GM21447 (cell line): ENCODE measurements around the gene RUNX2.
"Not testable (repeated sequence)": the region's sequence is repeated elsewhere in the genome, so short reads cannot be mapped to it uniquely, and the experiment has no call there.

ENCODE experiments used
- ATAC-seq: cut with Tn5 transposase; IDR thresholded peaks from one replicate; pipeline ENCODE4 v1.9.1; 2021; ENCODE audit not compliant: unreplicated experiment

Gene RUNX2

GRCh38 chr6:45327956-45328522 is at the start of gene RUNX2:
Gene RUNX2 (plus strand): TSS chr6:45328330. CDS start chr6:45328727, 397 bp downstream.
- ATAC-seq, result no peak

DNA sequence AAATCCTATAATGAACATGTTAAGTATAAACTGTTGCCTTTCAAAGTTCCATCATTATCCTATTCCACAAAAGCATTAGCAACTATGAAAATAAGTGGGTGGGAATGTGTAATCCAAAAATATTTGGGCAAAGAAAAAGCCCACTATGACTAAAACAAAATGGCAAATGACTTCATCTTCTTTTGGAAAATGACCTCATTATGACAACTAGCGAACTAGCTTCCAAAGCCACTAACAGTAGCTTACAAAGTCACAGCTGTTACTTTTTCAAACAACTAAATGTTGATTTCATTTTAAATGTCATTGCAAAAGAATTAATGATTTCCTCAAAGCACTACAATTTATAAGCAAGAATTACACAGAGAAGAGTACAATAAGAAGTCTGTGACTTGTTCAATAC is 49.8 kb upstream of the RUNX2 start:
- no peak for ATAC-seq

DNA sequence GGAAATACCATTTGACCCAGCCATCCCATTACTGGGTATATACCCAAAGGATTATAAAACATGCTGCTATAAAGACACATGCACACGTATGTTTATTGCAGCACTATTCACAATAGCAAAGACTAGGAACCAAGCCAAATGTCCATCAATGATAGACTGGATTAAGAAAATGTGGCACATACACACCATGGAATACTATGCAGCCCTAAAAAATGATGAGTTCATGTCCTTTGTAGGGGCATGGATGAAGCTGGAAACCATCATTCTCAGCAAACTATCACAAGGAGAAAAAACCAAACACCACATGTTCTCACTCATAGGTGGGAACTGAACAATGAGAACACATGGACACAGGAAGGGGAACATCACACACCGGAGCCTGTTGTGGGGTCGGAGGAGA is 41.4 kb upstream of the RUNX2 start:
- ATAC-seq, result not testable (repeated sequence)

GRCh38 chr6:45289751-45290514 is 38.2 kb upstream of the RUNX2 start:
- ATAC-seq, result no peak

- no peak for ATAC-seq
These were observed 34.8 kb upstream of the RUNX2 start for GRCh38 chr6:45293306-45293705.

GRCh38 chr6:45294065-45294701 is 33.9 kb upstream of the RUNX2 start:
- not testable (repeated sequence) for ATAC-seq

GRCh38 chr6:45297320-45297719 is 30.8 kb upstream of the RUNX2 start:
- no peak for ATAC-seq

GRCh38 chr6:45299096-45299581 is 29.0 kb upstream of the RUNX2 start:
- ATAC-seq, result no peak

- no peak for ATAC-seq
These were observed 27.4 kb upstream of the RUNX2 start for GRCh38 chr6:45300736-45301135.

GRCh38 chr6:45301348-45302142 is 26.6 kb upstream of the RUNX2 start:
- no peak for ATAC-seq

GRCh38 chr6:45302832-45303231 is 25.3 kb upstream of the RUNX2 start:
- no peak for ATAC-seq

GRCh38 chr6:45305546-45305945 is 22.6 kb upstream of the RUNX2 start:
- ATAC-seq, result no peak

DNA sequence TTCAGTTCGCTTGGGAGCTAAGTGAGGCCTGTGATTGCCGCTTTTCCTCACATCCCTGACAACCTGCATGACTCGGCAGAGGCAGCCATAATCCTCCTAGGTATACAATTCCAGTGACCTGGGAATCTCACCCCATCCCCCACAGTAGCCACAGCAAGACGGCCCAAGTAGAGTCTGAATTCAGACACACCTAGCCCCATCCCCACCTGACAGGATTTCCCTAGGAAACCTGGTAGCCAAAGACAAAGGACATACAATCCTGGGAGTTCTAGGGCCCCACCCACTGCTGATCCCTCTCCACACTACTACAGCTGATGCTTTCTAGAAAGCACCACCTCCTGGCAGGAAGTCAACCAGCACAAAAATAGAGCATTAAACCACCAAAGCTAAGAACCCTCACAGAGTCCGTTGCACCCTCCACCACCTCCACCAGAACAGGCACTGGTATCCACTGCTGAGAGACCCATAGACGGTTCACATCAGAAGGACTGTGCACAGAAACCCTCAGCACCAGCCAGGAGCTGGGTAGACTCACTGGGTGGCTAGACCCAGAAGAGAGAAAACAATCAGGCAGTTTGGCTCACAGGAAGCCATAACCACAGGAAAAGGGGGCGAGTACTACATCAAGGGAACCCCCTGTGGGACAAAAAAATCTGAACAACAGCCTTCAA is 17.9 kb upstream of the RUNX2 start:
- ATAC-seq, result no peak

DNA sequence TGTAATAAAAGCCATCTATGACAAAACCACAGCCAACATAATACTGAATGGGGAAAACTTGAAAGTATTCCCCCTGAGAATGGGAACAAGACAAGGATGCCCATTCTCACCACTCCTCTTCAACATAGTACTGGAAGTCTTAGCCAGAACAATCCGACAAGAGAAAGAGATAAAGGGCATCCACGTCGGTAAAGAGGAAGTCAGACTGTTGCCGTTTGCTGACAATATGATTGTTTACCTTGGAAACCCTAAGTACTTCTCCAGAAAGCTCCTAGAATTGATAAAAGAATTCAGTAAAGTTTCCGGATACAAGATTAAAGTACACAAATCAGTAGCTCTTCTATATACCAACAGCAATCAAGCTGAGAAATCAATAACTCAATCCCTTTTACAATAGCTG is 14.0 kb upstream of the RUNX2 start:
- ATAC-seq, result no peak

GRCh38 chr6:45320349-45320748 is 7.8 kb upstream of the RUNX2 start:
- no peak for ATAC-seq

- ATAC-seq, result no peak
These were observed 4.4 kb upstream of the RUNX2 start for GRCh38 chr6:45323656-45324224.

- ATAC-seq, result no peak
These were observed 1.3 kb upstream of the RUNX2 start for GRCh38 chr6:45326698-45327417.

DNA sequence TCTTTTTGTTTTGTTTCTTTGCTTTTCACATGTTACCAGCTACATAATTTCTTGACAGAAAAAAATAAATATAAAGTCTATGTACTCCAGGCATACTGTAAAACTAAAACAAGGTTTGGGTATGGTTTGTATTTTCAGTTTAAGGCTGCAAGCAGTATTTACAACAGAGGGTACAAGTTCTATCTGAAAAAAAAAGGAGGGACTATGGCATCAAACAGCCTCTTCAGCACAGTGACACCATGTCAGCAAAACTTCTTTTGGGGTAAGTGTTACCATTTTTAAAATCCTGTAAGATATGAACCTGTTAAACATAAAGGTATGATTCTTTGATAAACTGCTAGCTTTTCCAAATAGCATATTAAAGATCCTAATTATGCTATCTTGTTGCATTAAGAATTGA is 393 bp downstream of the RUNX2 start:
- ATAC-seq, result no peak

- no peak for ATAC-seq
These were observed 16.8 kb downstream of the RUNX2 start for GRCh38 chr6:45344900-45345299.

DNA sequence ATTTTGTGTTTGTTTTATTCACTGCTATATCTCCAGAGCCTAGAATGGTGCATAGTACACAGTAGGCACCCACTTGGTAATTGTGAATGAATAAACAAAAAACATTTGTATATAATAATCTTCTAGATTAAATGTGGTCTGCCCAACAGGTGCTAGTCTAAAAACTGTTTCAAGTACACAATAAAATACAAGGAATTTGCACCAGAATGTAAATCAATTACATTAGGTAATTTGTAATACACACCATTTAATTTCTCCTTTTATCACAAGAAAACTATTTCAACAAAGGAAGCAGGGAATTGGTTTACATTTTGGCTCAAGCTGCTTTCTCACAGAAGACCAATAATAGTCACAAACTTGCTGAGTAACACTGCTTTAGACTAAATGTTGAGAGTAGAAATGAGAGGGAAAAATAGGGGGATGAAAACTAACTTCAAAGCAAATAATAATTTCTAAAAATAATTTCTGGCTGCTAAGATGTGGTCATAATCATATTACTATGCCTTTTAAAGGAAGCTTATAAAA is 22.1 kb downstream of the RUNX2 start:
- ATAC-seq, result no peak
